UCSD-AML1 (cell line): Measurements from ENCODE around the gene GBGT1.
"Not testable (repeated sequence)": the region's sequence is repeated elsewhere in the genome, so short reads cannot be mapped to it uniquely, and the experiment has no call there.

Source experiments
- DNase-seq: peaks from one replicate; lab custom pipeline; 2025; ENCODE audit not compliant: unreplicated experiment; lab: John Stamatoyannopoulos, UW

GBGT1 gene

GRCh38 chr9:133163504-133164172 lies at the start of gene GBGT1:
GBGT1 (minus strand) TSS chr9:133163914; CDS start chr9:133162412, 1,502 bp downstream.
- DNase-seq = peak; percentile 88

GRCh38 chr9:133210609-133211008 lies 46.9 kb upstream of the GBGT1 start:
- no peak for DNase-seq

- DNase-seq = no peak
Observed at GRCh38 chr9:133210202-133210532, 46.5 kb upstream of the GBGT1 start.

GRCh38 chr9:133209327-133210201 lies 45.9 kb upstream of the GBGT1 start:
- DNase-seq = not testable (repeated sequence)

- DNase-seq = not testable (repeated sequence)
Observed at GRCh38 chr9:133208880-133209300, 45.2 kb upstream of the GBGT1 start, which contains the start of gene OBP2B. OBP2B (minus strand) TSS chr9:133209250; CDS start chr9:133209199, 51 bp downstream.

GRCh38 chr9:133208171-133208879 lies 44.6 kb upstream of the GBGT1 start:
- not testable (repeated sequence) for DNase-seq

GRCh38 chr9:133207540-133208170 lies 43.9 kb upstream of the GBGT1 start:
- DNase-seq = no peak

GRCh38 chr9:133207021-133207531 lies 43.4 kb upstream of the GBGT1 start:
- DNase-seq = no peak

GRCh38 chr9:133205996-133206931 lies 42.5 kb upstream of the GBGT1 start:
- DNase-seq = no peak

- DNase-seq = not testable (repeated sequence)
Observed at GRCh38 chr9:133205481-133205887, 41.8 kb upstream of the GBGT1 start.

GRCh38 chr9:133204993-133205336 lies 41.3 kb upstream of the GBGT1 start:
- no peak for DNase-seq

- no peak for DNase-seq
Observed at GRCh38 chr9:133204335-133204992, 40.8 kb upstream of the GBGT1 start.

GRCh38 chr9:133203506-133204075 lies 39.9 kb upstream of the GBGT1 start:
- no peak for DNase-seq

GRCh38 chr9:133202688-133203453 lies 39.2 kb upstream of the GBGT1 start:
- DNase-seq = no peak

- DNase-seq = no peak
Observed at GRCh38 chr9:133202145-133202513, 38.4 kb upstream of the GBGT1 start.

GRCh38 chr9:133201424-133202144 lies 37.9 kb upstream of the GBGT1 start:
- no peak for DNase-seq

- no peak for DNase-seq
Observed at GRCh38 chr9:133200631-133201030, 36.9 kb upstream of the GBGT1 start.
